ENCODE results near the gene FABP7.

Gene FABP7

DNA sequence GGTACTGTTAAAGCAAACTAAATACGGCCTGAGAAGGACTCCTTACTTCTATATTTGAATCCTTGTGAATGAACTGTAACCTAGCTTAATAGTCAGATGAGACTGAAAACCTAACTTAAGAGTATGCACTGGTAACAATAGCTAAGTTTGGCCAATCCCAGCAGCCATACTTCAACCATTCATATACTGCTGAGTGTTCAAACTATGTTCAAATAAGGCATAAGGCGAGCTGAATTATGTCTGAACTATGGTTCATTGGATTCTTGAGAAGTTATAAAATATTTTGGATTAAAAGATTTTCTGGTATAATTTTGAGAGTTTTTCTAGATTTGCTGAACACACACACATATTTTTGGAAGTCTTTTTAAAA, 11.8 kb downstream of the FABP7 start:
- no peaks in the 10 kb centered on the region for H3K36me3 ChIP-seq (replicated peaks)
- H3K9me3 ChIP-seq: no peaks in the 10 kb centered on the region
- no peak overlapping the region for H3K4me3 ChIP-seq
- in situ Hi-C loops (cut with MboI; ENCODE audit: low sequenced_read_pairs): no loop called here
- H3K27me3 ChIP-seq (ENCODE audit: low read depth): no peaks in the 10 kb centered on the region; the same call in 1 of the 2 replicates
- peaks cover 6% of the 10 kb centered on the region for H3K4me1 ChIP-seq
- DNase-seq (ENCODE audit: low spot score in 2 of 2): no peak

DNA sequence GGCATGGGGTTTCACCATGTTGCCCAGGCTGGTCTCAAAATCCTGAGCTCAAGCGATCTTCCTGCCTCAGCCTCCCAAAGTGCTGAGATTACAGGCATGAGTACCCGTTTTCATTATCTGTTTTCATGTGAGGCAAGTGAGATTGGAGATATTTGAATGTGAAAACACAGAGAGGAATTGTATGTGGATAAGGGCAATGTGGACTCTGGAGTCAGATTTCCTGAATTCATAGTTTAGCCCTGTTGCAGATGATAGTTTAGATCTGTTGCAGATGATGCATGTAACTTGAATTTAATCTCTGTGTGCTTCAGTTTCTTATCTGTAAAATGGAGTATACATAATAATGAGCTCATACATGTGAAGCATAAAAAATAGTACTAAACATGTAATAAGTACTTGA, 13.2 kb downstream of the FABP7 start:
- DNase-seq (ENCODE audit: low spot score in 2 of 2): no peak
- in situ Hi-C loops (cut with MboI; ENCODE audit: low sequenced_read_pairs): no loop called here
- Histone ChIP-seq H3K4me1 (peaks cover 6% of the 10 kb centered on the region), H3K9me3 (no peaks in the 10 kb centered on the region), H3K36me3 (replicated peaks) (no peaks in the 10 kb centered on the region), H3K27me3 (ENCODE audit: low read depth) (no peaks in the 10 kb centered on the region; the same call in 1 of the 2 replicates), H3K4me3 (no peak overlapping the region)

DNA sequence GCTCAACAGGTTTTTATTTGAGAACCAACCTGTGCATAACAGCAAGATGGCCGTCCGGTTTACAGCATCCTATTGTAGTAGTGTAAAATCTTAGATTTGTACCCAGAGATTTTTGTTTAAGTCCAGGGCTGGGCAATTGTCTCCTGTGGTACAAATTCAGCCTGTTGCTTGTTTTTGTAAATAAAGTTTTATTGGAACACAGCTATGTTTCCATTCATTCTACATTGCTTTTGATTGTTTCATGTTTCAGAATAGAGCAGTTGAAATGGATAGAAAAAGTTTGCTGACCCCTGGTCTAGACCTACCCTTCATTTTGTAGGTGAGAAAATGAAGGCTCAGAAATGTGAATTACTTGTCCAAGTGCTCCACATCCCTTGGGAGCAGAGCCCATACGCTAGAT, 18.0 kb downstream of the FABP7 start:
- no peaks in the 10 kb centered on the region for H3K9me3 ChIP-seq
- in situ Hi-C loops (cut with MboI; ENCODE audit: low sequenced_read_pairs): no loop called here
- no peaks in the 10 kb centered on the region for H3K4me1 ChIP-seq
- DNase-seq (ENCODE audit: low spot score in 2 of 2): no peak
- no peaks in the 10 kb centered on the region; the same call in 1 of the 2 replicates for H3K27me3 ChIP-seq (ENCODE audit: low read depth)
- H3K36me3 ChIP-seq (replicated peaks): no peaks in the 10 kb centered on the region
- no peak overlapping the region for H3K4me3 ChIP-seq

DNA sequence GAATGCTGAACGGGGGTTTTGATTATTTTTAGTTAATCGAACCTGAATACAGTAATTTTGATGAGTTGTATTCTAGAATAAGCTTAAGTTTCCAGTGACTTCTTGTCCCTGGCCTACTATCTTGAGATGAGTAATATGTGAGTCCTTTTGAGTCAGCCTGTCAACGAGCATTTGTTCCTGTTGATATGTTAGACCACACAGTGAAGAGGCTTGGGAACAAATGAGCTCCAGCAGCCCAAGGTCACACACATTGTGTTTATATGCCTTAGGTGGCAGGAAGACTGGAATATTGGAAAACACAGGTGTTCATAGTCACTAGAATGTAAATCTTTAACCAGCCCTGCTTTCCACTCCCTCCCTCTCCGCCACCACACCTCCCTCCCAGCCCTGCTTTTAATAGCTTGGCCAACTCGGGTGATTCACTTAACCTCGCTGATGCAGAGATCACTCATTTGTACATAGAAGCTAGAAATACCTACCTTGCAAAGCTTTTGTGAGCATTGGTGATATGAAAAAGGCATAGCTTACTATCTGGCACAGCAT, 18.7 kb downstream of the FABP7 start:
- no peak for DNase-seq (ENCODE audit: low spot score in 2 of 2)
- H3K36me3 ChIP-seq (replicated peaks): no peaks in the 10 kb centered on the region
- H3K27me3 ChIP-seq (ENCODE audit: low read depth): no peaks in the 10 kb centered on the region; the same call in 1 of the 2 replicates
- in situ Hi-C loops (cut with MboI; ENCODE audit: low sequenced_read_pairs): no loop called here
- no peak overlapping the region for H3K4me3 ChIP-seq
- H3K9me3 ChIP-seq: no peaks in the 10 kb centered on the region
- H3K4me1 ChIP-seq: no peaks in the 10 kb centered on the region

DNA sequence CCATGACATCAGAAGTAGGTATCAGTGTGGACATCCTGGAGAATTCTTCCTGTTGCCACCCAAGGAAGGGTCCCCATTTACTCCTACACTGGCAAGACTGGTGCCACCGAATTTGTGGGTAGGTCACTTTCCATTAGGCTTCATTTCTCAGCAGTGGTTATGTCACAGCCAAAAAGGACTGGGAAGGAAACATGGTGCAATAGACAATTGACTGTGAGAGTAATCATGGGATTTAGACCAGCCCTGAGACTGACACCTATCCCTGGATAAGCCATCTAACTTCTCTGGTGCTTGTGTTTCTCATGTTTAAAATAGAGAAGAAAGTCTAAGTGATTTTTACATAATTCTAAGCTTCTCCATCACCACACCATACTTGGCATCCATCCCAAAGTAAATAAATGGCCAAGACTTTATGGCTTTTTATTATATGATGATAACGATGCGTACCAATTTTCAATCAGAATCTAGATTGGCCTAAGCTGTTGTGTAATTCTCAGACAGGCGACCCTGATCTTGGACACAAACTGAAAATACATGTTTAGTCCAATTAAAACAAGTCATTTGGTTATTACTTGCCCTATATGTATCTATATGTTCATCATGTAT, 19.7 kb downstream of the FABP7 start:
- in situ Hi-C loops (cut with MboI; ENCODE audit: low sequenced_read_pairs): no loop called here
- Histone ChIP-seq H3K36me3 (replicated peaks) (no peaks in the 10 kb centered on the region), H3K4me3 (no peak overlapping the region), H3K4me1 (no peaks in the 10 kb centered on the region), H3K9me3 (no peaks in the 10 kb centered on the region), H3K27me3 (ENCODE audit: low read depth) (no peaks in the 10 kb centered on the region)
- DNase-seq (ENCODE audit: low spot score in 2 of 2): no peak

DNA sequence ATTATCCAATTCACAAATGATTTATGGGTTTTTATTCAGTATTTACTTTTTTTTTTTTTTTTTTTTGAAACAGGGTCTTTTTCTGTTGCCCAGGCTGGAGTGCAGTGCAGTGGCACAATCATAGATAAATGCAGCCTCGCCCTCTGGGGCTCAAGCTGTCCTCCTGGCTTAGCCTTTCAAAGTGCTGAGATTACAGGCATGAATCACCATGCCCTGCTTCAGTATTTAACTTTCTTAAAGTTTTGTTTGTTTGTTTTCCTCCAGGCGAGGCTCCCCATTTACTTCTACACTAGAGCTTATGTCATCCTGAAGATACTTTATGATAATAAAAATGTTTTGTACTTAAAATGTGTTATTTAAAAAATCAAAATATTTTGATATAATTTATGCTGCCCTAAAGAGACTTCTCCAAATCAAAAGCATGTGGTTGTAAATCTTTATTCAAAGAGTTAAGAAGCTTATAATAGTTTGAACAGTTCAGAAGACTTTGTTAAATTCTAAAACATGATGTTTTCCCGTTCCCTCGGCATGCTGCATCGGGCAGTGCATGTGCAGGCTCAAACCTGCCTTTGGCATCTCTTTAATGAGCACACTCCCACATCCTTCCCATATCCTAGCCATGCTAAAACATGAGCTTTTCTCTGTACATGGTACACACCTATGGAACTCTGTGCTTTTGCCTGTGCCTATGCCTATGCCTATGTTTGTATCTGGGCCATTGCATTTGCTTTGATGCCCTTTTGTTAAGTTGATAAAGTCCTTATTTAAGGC, 20.6 kb downstream of the FABP7 start:
- Histone ChIP-seq H3K9me3 (no peaks in the 10 kb centered on the region), H3K27me3 (ENCODE audit: low read depth) (no peaks in the 10 kb centered on the region), H3K4me3 (no peak overlapping the region), H3K36me3 (replicated peaks) (no peaks in the 10 kb centered on the region), H3K4me1 (no peaks in the 10 kb centered on the region)
- no peak for DNase-seq (ENCODE audit: low spot score in 2 of 2)
- in situ Hi-C loops (cut with MboI; ENCODE audit: low sequenced_read_pairs): no loop called here

DNA sequence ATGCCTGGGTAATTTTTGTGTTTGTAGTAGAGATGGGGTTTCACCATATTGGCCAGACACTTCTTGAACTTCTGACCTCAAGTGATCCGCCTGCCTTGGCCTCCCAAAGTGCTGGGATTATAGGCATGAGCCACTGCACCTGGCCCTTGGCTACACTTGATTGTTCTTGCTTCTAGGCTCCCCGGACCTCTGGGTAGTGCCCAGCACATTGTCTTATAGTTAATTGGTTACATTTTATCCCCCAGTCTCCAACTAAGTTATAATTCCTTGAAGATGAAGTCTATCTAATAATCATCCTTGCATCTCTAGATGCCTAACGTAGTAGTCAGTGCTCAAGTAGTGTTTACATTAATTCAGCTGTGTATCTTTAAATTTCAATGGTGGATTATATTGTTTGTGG, 21.4 kb downstream of the FABP7 start:
- H3K4me3 ChIP-seq: no peak overlapping the region
- no peak for DNase-seq (ENCODE audit: low spot score in 2 of 2)
- H3K9me3 ChIP-seq: no peaks in the 10 kb centered on the region
- in situ Hi-C loops (cut with MboI; ENCODE audit: low sequenced_read_pairs): no loop called here
- H3K27me3 ChIP-seq (ENCODE audit: low read depth): no peaks in the 10 kb centered on the region
- no peaks in the 10 kb centered on the region for H3K36me3 ChIP-seq (replicated peaks)
- no peaks in the 10 kb centered on the region for H3K4me1 ChIP-seq

DNA sequence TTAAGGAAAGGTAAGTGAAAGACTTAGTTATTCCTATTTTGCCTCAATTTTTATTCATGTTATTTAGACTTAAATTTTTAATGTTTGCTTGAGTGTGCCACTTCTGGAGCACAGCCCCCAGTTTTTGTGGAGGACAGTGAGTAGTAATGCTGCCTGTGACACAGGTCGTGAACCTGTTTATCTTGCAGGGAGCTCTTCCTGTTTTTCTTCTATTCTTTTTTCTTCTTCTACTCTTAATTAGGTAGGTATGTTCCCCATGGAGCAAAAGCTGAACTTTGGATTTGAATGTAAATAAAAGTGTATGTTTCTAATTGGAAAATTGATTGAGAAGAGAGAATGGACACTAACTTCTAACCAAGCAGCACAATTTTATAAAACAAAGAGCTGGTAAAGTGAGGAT, 21.9 kb downstream of the FABP7 start:
- H3K27me3 ChIP-seq (ENCODE audit: low read depth): no peaks in the 10 kb centered on the region
- in situ Hi-C loops (cut with MboI; ENCODE audit: low sequenced_read_pairs): no loop called here
- no peak overlapping the region for H3K4me3 ChIP-seq
- no peak for DNase-seq (ENCODE audit: low spot score in 2 of 2)
- H3K4me1 ChIP-seq: no peaks in the 10 kb centered on the region
- H3K36me3 ChIP-seq (replicated peaks): no peaks in the 10 kb centered on the region
- no peaks in the 10 kb centered on the region for H3K9me3 ChIP-seq

DNA sequence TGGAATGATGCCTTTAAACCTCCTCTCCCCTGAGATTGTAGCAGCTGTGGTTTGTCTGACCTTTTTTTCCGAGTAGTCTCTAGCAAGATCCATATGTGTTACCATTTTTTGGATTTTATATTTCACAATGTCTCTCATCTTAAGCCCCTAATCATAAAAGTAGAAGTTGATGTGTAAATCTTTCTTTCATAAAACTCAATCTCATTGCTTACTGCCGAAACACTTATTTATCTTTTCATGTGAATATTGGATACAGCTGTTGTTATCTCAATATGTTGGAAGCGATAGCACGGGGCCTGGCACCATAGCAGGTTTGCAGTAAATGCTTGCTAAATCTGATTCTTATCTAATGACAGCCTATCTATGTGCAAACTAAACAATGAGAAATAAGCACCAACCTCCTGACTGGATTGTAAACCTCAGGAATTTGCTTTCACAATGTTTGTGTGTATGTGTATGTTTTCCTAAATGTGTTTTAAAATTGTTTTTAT, 23.7 kb downstream of the FABP7 start:
- in situ Hi-C loops (cut with MboI; ENCODE audit: low sequenced_read_pairs): no loop called here
- Histone ChIP-seq H3K4me3 (no peak overlapping the region), H3K27me3 (ENCODE audit: low read depth) (no peaks in the 10 kb centered on the region), H3K4me1 (no peaks in the 10 kb centered on the region), H3K36me3 (replicated peaks) (no peaks in the 10 kb centered on the region), H3K9me3 (no peaks in the 10 kb centered on the region)
- DNase-seq (ENCODE audit: low spot score in 2 of 2): no peak

DNA sequence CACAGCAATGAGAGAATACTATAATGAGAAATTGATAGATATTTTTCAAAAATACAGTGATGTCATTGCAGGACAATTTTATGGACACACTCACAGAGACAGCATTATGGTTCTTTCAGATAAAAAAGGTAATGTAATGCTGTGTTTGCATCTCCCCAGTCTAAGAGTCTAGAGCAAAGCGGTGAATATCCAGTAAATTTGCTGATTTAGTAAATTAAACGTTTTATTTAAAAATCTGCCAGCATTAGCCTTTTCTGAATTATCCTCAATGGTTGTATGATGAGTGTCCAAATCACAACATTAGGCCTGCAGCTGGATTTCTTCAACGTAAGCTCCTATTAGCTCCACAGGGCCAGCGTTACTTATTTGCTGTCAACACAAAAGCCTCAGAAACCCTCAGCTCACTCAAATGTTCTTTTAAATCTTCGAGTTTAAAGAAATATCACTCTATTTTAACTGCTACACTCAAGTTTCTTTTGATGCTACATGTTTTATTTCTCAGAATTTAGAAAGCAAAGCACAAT, 25.5 kb downstream of the FABP7 start:
- Histone ChIP-seq H3K27me3 (ENCODE audit: low read depth) (no peaks in the 10 kb centered on the region), H3K4me3 (no peak overlapping the region), H3K4me1 (no peaks in the 10 kb centered on the region), H3K36me3 (replicated peaks) (no peaks in the 10 kb centered on the region), H3K9me3 (no peaks in the 10 kb centered on the region)
- in situ Hi-C loops (cut with MboI; ENCODE audit: low sequenced_read_pairs): no loop called here
- DNase-seq (ENCODE audit: low spot score in 2 of 2): no peak

DNA sequence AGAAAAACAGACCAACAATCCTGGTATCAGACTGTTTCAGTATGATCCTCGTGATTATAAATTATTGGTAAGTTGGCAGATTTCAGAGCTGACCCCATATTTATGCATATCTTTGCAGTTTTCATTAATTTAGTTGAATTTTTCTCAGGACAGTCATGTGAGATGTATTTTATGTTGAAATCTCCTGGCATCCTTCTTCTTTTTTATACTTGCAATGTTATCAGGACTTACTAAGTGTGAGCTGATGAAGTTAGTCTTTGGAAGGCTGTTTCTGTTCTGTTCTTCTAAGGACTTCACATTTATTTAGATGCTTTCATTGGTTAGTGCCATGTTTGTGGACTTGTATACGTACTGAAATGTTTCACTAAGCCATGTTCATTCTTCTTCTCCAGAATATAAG, 26.8 kb downstream of the FABP7 start:
- H3K4me1 ChIP-seq: no peaks in the 10 kb centered on the region
- H3K9me3 ChIP-seq: no peaks in the 10 kb centered on the region
- in situ Hi-C loops (cut with MboI; ENCODE audit: low sequenced_read_pairs): no loop called here
- no peaks in the 10 kb centered on the region for H3K27me3 ChIP-seq (ENCODE audit: low read depth)
- DNase-seq (ENCODE audit: low spot score in 2 of 2): no peak
- no peaks in the 10 kb centered on the region for H3K36me3 ChIP-seq (replicated peaks)
- H3K4me3 ChIP-seq: no peak overlapping the region

DNA sequence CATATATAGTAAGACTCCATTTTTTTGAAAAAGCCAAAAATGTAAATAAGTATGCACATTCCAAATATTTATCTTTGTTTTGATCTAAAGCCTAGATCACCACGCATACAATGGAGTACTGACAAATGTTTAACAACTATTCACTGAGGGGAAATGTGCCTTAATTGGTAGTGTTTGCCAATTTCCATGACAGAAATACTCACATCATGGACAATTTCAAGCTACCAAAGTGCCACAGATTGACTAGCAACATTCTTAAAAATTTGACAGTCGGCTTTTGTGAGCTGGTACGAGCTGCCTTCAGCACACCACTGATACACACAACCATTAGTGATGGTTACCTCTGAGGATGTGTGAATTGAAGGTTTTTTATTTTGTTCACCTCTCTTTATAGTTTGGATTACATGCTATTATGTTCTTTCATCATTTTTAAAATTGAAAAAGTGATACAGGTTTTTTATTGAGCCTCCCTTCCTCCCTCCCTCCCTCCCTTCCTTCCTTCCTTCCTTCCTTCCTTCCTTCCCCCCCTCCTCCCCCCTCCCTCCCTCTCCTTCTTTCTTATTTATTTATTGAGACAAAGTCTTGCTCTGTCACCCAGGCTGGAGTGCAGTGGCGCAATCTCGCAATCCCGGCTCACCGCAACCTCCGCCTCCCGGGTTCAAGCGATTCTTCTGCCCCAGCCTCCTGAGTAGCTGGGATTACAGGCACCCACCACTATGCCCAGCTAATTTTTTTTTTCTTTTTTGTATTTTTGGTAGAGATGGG, 28.8 kb downstream of the FABP7 start:
- no peaks in the 10 kb centered on the region for H3K36me3 ChIP-seq (replicated peaks)
- DNase-seq (ENCODE audit: low spot score in 2 of 2): no peak
- H3K27me3 ChIP-seq (ENCODE audit: low read depth): no peaks in the 10 kb centered on the region
- no peaks in the 10 kb centered on the region for H3K9me3 ChIP-seq
- H3K4me1 ChIP-seq: no peaks in the 10 kb centered on the region
- no peak overlapping the region for H3K4me3 ChIP-seq
- in situ Hi-C loops (cut with MboI; ENCODE audit: low sequenced_read_pairs): no loop called here

DNA sequence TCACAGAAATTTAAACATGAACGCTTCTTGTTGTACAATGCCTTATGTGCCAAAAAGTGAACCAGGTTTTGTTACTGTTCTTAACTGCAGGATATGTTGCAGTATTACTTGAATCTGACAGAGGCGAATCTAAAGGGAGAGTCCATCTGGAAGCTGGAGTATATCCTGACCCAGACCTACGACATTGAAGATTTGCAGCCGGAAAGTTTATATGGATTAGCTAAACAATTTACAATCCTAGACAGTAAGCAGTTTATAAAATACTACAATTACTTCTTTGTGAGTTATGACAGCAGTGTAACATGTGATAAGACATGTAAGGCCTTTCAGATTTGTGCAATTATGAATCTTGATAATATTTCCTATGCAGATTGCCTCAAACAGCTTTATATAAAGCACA, 29.5 kb downstream of the FABP7 start:
- H3K4me3 ChIP-seq: no peak overlapping the region
- H3K4me1 ChIP-seq: no peaks in the 10 kb centered on the region
- H3K36me3 ChIP-seq (replicated peaks): no peaks in the 10 kb centered on the region
- H3K27me3 ChIP-seq (ENCODE audit: low read depth): no peaks in the 10 kb centered on the region
- no peaks in the 10 kb centered on the region for H3K9me3 ChIP-seq
- in situ Hi-C loops (cut with MboI; ENCODE audit: low sequenced_read_pairs): no loop called here
- no peak for DNase-seq (ENCODE audit: low spot score in 2 of 2)

DNA sequence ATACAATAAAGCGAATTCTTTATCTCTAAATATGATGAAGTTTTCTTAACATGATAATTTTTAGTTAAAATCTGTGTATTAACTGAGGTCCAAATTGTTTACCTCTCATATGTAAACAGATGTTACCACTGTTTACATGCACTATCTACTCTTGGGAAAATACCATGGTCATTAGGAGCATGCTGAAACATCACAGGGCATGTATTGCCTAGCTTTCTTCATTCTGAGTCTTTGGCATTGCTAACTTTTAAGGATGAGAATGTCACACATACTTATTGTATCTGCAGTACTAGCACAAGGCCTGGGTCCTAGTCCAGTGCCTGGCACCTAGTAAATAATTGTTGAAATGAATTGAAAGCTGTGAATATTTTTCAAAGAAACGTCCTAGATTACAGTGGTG, 30.2 kb downstream of the FABP7 start:
- in situ Hi-C loops (cut with MboI; ENCODE audit: low sequenced_read_pairs): no loop called here
- DNase-seq (ENCODE audit: low spot score in 2 of 2): no peak
- no peaks in the 10 kb centered on the region for H3K9me3 ChIP-seq
- H3K4me1 ChIP-seq: no peaks in the 10 kb centered on the region
- no peaks in the 10 kb centered on the region for H3K27me3 ChIP-seq (ENCODE audit: low read depth)
- H3K4me3 ChIP-seq: no peak overlapping the region
- H3K36me3 ChIP-seq (replicated peaks): no peaks in the 10 kb centered on the region

All from HAP-1 (cell line).